HCT116 (cell line): ENCODE measurements around the gene OPCML. TPM values are rescaled to one million over a fixed set of nuclear protein-coding genes. Genes with fewer than 3 reads are reported as not detected.

Experiments
- ATAC-seq: fragments of 200-7000 bp; cut with Tn5 transposase; 2 replicates; pipeline ENCODE4 v1.9.1; 2020; ENCODE audit warnings: mild to moderate bottlenecking, moderate library complexity
- BruUV-seq: library from RNA; stranded (reverse); fragments of 400-500 nt; replicated peaks from 2 replicates; lab custom pipeline; 2021; lab: Mats Ljungman, UMichigan
- CTCF ChIA-PET: fragments of 300-600 bp; sonication (Branson Sonifier 250); formaldehyde crosslinking; loops from one replicate; lab custom pipeline; 2021; ENCODE audit warnings: antibody characterized with exemption; lab: Charles Lee
- POLR2A ChIA-PET: fragments of 300-600, 350-600 bp; sonication (Branson Sonifier 250); formaldehyde crosslinking; loops from one replicate; lab custom pipeline; 2021; ENCODE audit warnings: antibody characterized with exemption; lab: Charles Lee
- RAD21 ChIA-PET, 2 experiments: fragments of 300-600 bp; sonication (Branson Sonifier 250); formaldehyde crosslinking; loops; one replicate each; lab custom pipeline; 2023; ENCODE audit warnings: low total read pairs in 2 of 2; ENCODE audit not compliant: uncharacterized antibody in 2 of 2, unreplicated experiment in 2 of 2, low non-redundant PET in 1 of 2; lab: Charles Lee
- DNase-seq: peaks from one replicate; pipeline ENCODE4 v3.0.0-alpha.2; 2010; ENCODE audit warnings: low read depth, low spot score
- H2AFZ ChIP-seq: fragments of 200-600 bp; shearing (Covaris generic), sonication (generic); 2 replicates; pipeline ENCODE4 v1.6.1; 2017; ENCODE audit warnings: low read depth, mixed run types, mixed read lengths, antibody characterized with exemption, low read length; ENCODE audit not compliant: poor library complexity, severe bottlenecking
- H3K27ac ChIP-seq: 2 replicates; pipeline ENCODE4 v1.5.1; 2012; ENCODE audit warnings: low read depth, low read length
- H3K27me3 ChIP-seq: fragments of 200-600 bp; sonication (generic); 2 replicates; pipeline ENCODE4 v1.6.1; 2016; ENCODE audit warnings: mixed run types, low read length, mixed read lengths; ENCODE audit not compliant: insufficient read depth
- H3K36me3 ChIP-seq, 2 experiments: fragments of 200-500 bp in 1 of 2; fragments of 200-600 bp in 1 of 2; sonication (Bioruptor generic) in 1 of 2; sonication (generic) in 1 of 2; 2 replicates each; pipeline versions ENCODE4 v1.5.1 to v1.6.1; 2014 to 2016; ENCODE audit warnings: low read length in 2 of 2, inconsistent platforms in 1 of 2, mixed read lengths in 1 of 2, mixed run types in 1 of 2; ENCODE audit not compliant: insufficient read depth in 2 of 2, control insufficient read depth in 1 of 2
- H3K4me1 ChIP-seq, 2 experiments: fragments of 200-600 bp in 1 of 2; sonication (generic) in 1 of 2; 2 replicates each; pipeline versions ENCODE4 v1.5.1 to v1.6.1; 2012 to 2017; ENCODE audit warnings: low read length in 2 of 2, inconsistent platforms in 1 of 2, mild to moderate bottlenecking in 1 of 2, mixed read lengths in 1 of 2, mixed run types in 1 of 2, moderate library complexity in 1 of 2; ENCODE audit not compliant: insufficient read depth in 2 of 2, control insufficient read depth in 1 of 2
- H3K4me2 ChIP-seq: fragments of 200-600 bp; sonication (generic); 2 replicates; pipeline ENCODE4 v1.6.1; 2017; ENCODE audit warnings: mixed run types, low read length, mixed read lengths
- H3K4me3 ChIP-seq, 2 experiments: fragments of 200-600 bp in 1 of 2; sonication (generic) in 1 of 2; replicated peaks in 1 of 2; 2 replicates each; pipeline ENCODE4 v1.5.1; 2011 to 2016; ENCODE audit warnings: low read length in 2 of 2, control low read depth in 1 of 2, low read depth in 1 of 2, mild to moderate bottlenecking in 1 of 2, mixed read lengths in 1 of 2, mixed run types in 1 of 2
- H3K79me2 ChIP-seq: fragments of 200-600 bp; sonication (generic); 2 replicates; pipeline ENCODE4 v1.6.1; 2017; ENCODE audit warnings: mild to moderate bottlenecking, mixed run types, low read length, moderate library complexity, mixed read lengths; ENCODE audit not compliant: insufficient read depth
- H3K9ac ChIP-seq: fragments of 200-600 bp; sonication (generic); 2 replicates; pipeline ENCODE4 v1.6.1; 2016; ENCODE audit warnings: low read length, mixed read lengths
- H3K9me2 ChIP-seq: fragments of 200-600 bp; sonication (generic), shearing (Covaris generic); 2 replicates; pipeline ENCODE4 v1.6.1; 2017; ENCODE audit warnings: mixed run types, mild to moderate bottlenecking, moderate library complexity; ENCODE audit not compliant: insufficient read depth
- H3K9me3 ChIP-seq, 2 experiments: fragments of 200-500 bp in 1 of 2; fragments of 200-600 bp in 1 of 2; sonication (Bioruptor generic) in 1 of 2; sonication (generic) in 1 of 2; 2 replicates each; pipeline ENCODE4 v1.6.1; 2014 to 2017; ENCODE audit warnings: low read length in 2 of 2, mixed read lengths in 2 of 2, inconsistent platforms in 1 of 2, low read depth in 1 of 2, mild to moderate bottlenecking in 1 of 2, mixed run types in 1 of 2, moderate library complexity in 1 of 2; ENCODE audit not compliant: control insufficient read depth in 1 of 2, insufficient read depth in 1 of 2
- H4K20me1 ChIP-seq: fragments of 200-600 bp; sonication (generic), shearing (Covaris generic); 2 replicates; pipeline ENCODE4 v1.6.1; 2017; ENCODE audit warnings: mixed run types, mild to moderate bottlenecking, moderate library complexity; ENCODE audit not compliant: insufficient read depth
- CBX3 ChIP-seq: IDR thresholded peaks from 2 replicates; pipeline ENCODE4 v1.6.1; 2012; ENCODE audit warnings: low read depth
- CEBPB ChIP-seq: IDR thresholded peaks from 2 replicates; pipeline ENCODE4 v1.6.1; 2012; ENCODE audit warnings: low read depth
- EZH2 ChIP-seq: fragments of 200-600 bp; sonication (generic); IDR thresholded peaks from 2 replicates; pipeline ENCODE4 v1.6.1; 2017; ENCODE audit warnings: antibody characterized with exemption, mixed run types
- EZH2phosphoT487 ChIP-seq: fragments of 200-600 bp; IDR thresholded peaks from 2 replicates; pipeline ENCODE4 v1.6.1; 2018; ENCODE audit warnings: antibody characterized with exemption, borderline replicate concordance
- FOSL1 ChIP-seq: IDR thresholded peaks from 2 replicates; pipeline ENCODE4 v1.6.1; 2012; ENCODE audit warnings: low read depth
- POLR2A ChIP-seq: IDR thresholded peaks from 2 replicates; pipeline ENCODE4 v1.7.0; 2011; ENCODE audit warnings: borderline replicate concordance; ENCODE audit not compliant: insufficient read depth, insufficient read length; ENCODE audit errors: extremely low read depth
- POLR2AphosphoS5 ChIP-seq: IDR thresholded peaks from 2 replicates; pipeline ENCODE4 v1.6.1; 2011; ENCODE audit warnings: mild to moderate bottlenecking, low read depth, low read length, moderate library complexity
- RAD21 ChIP-seq: IDR thresholded peaks from 2 replicates; pipeline ENCODE4 v1.6.1; 2012; ENCODE audit warnings: low read depth, mild to moderate bottlenecking
- SP1 ChIP-seq: IDR thresholded peaks from 2 replicates; pipeline ENCODE4 v1.6.1; 2012; ENCODE audit warnings: low read depth
- SRF ChIP-seq: IDR thresholded peaks from 2 replicates; pipeline ENCODE4 v1.6.1; 2012; ENCODE audit warnings: low read depth
- YY1 ChIP-seq: IDR thresholded peaks from 2 replicates; pipeline ENCODE4 v1.6.1; 2011; ENCODE audit warnings: low read length, low read depth, moderate library complexity, mild to moderate bottlenecking; ENCODE audit not compliant: insufficient replicate concordance; ENCODE audit errors: extremely low read depth
- ZFX ChIP-seq: fragments of 450-650 bp; IDR thresholded peaks from 2 replicates; pipeline ENCODE4 v1.6.1; 2017
- ZNF274 ChIP-seq: fragments of 200-500 bp; sonication (Bioruptor generic); IDR thresholded peaks from 2 replicates; pipeline ENCODE4 v1.6.1; 2014; ENCODE audit warnings: mild to moderate bottlenecking, low read depth, low read length, inconsistent platforms
- intact Hi-C: fragments of 100-400 bp; cut with micrococcal nuclease; formaldehyde crosslinking; loops from 2 replicates; pipeline ENCODE4 v1.10.0; 2022
- total RNA-seq: library from RNA; stranded (reverse); gene quantifications from one replicate; pipeline ENCODE4 v1.2.1, GENCODE V29; 2021; ENCODE audit not compliant: unreplicated experiment
- TF ChIP-seq, protein P1 (sequence below): IDR thresholded peaks from 2 replicates; pipeline ENCODE4 v1.6.1; 2011; ENCODE audit warnings: mild to moderate bottlenecking, low read length, moderate library complexity; ENCODE audit not compliant: insufficient replicate concordance; ENCODE audit errors: extremely low read depth
- TF ChIP-seq, protein P2 (sequence below), 3 experiments: fragments of 200-600 bp in 1 of 3; sonication (generic) in 1 of 3; IDR thresholded peaks in 2 of 3; conservative IDR thresholded peaks in 1 of 3; 2 replicates each; pipeline ENCODE4 v1.5.1; 2012 to 2017; ENCODE audit warnings: low read depth in 2 of 3, low read length in 2 of 3, antibody characterized with exemption in 1 of 3, borderline replicate concordance in 1 of 3, control low read depth in 1 of 3, mild to moderate bottlenecking in 1 of 3, mixed read lengths in 1 of 3, mixed run types in 1 of 3, moderate library complexity in 1 of 3; ENCODE audit not compliant: insufficient read depth in 1 of 3

OPCML gene
- total RNA-seq, 1 experiment from 2014 or later = not detected

DNA sequence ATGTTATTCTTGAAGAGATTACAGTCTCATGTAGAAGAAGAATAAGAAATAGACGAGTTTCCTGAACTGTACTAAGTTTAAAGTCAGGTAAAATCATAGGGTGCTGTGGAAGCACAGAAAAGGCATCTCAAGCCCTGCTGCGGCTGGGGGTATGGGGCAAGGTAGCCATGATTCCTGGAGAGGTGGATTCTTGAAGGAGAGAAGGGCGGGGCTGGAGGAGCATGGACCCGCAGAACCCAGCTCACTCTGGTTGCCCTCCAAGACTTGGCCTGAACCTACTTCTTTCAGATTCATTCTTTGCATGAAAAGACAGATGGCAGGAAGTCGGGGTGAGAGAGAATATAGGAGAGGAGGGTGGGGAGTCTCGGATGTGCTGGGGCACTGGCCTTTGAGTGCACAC lies 57.8 kb downstream of the OPCML start:
- no peak for ATAC-seq
- Histone ChIP-seq H3K27me3 (no peaks in the 10 kb centered on the region), H4K20me1 (no peaks in the 10 kb centered on the region), H2AFZ (no peak overlapping the region), H3K27ac (no peak overlapping the region), H3K9ac (no peak overlapping the region), H3K4me1 (no peaks in the 10 kb centered on the region), H3K36me3 (no peaks in the 10 kb centered on the region), H3K4me3 (no peak overlapping the region), H3K9me3 (peaks cover 4 to 6% of the 10 kb centered on the region in 2 experiments; a peak in 2 of 4 replicates)
- TF ChIP-seq CEBPB = no peak
- no peak for TF ChIP-seq EZH2phosphoT487
- TF ChIP-seq SP1 = no peak
- no peak for TF ChIP-seq ZNF274
- TF ChIP-seq FOSL1 = no peak
- TF ChIP-seq POLR2A = no peak
- no peak for TF ChIP-seq ZFX
- no peak for TF ChIP-seq EZH2
- TF ChIP-seq, protein P1, sequence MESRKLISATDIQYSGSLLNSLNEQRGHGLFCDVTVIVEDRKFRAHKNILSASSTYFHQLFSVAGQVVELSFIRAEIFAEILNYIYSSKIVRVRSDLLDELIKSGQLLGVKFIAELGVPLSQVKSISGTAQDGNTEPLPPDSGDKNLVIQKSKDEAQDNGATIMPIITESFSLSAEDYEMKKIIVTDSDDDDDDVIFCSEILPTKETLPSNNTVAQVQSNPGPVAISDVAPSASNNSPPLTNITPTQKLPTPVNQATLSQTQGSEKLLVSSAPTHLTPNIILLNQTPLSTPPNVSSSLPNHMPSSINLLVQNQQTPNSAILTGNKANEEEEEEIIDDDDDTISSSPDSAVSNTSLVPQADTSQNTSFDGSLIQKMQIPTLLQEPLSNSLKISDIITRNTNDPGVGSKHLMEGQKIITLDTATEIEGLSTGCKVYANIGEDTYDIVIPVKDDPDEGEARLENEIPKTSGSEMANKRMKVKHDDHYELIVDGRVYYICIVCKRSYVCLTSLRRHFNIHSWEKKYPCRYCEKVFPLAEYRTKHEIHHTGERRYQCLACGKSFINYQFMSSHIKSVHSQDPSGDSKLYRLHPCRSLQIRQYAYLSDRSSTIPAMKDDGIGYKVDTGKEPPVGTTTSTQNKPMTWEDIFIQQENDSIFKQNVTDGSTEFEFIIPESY = no peak
- TF ChIP-seq, protein P2, sequence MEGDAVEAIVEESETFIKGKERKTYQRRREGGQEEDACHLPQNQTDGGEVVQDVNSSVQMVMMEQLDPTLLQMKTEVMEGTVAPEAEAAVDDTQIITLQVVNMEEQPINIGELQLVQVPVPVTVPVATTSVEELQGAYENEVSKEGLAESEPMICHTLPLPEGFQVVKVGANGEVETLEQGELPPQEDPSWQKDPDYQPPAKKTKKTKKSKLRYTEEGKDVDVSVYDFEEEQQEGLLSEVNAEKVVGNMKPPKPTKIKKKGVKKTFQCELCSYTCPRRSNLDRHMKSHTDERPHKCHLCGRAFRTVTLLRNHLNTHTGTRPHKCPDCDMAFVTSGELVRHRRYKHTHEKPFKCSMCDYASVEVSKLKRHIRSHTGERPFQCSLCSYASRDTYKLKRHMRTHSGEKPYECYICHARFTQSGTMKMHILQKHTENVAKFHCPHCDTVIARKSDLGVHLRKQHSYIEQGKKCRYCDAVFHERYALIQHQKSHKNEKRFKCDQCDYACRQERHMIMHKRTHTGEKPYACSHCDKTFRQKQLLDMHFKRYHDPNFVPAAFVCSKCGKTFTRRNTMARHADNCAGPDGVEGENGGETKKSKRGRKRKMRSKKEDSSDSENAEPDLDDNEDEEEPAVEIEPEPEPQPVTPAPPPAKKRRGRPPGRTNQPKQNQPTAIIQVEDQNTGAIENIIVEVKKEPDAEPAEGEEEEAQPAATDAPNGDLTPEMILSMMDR (IDR thresholded peaks at IDR 0.05 in 2 of 3, conservative IDR thresholded peaks at IDR 0.05 in 1 of 3; ENCODE audit: borderline replicate concordance in 1 of 3, insufficient read depth in 1 of 3, low read depth in 2 of 3, low read length in 2 of 3) = no peak
- no peak for TF ChIP-seq RAD21
- TF ChIP-seq CBX3 = no peak
- no peak for TF ChIP-seq SRF
- no peak for TF ChIP-seq POLR2AphosphoS5
- no peak for TF ChIP-seq YY1
- TF ChIP-seq, all 23 proteins: peak for 0
- no peak for DNase-seq
- CTCF ChIA-PET = no interaction called here
- POLR2A ChIA-PET = no interaction called here
- no TSS peak for BruUV-seq
- RAD21 ChIA-PET = no interaction called here
- Histone ChIP-seq H3K4me2 (no peak overlapping the region), H3K9me2 (no peaks in the 10 kb centered on the region), H3K79me2 (no peaks in the 10 kb centered on the region)
- intact Hi-C loops = no loop called here
